ENCODE results near the gene HDHD3. TPM values are rescaled to one million over a fixed set of nuclear protein-coding genes. Genes with fewer than 3 reads are reported as not detected.

HDHD3 gene
- total RNA-seq, 1 donor from 2014 or later, result 10.7 TPM

DNA sequence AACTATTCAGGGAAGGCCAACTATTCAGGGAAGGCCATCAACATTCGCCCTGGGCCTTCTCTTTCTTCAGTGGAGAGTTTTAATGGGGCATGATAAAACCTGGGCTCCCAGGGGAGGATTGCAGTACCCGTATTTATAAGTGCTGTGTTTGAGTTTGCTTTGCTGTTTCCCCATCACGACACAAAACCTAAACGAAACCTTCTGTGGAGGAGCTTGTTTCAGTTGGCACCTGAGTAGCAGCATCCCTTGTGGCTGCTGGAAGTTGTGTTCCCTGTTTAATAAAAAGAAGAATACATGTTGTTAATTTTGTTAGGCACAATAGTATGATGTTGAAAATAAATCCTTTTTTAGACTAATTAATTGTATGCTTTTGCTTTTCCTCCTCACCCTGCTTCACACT lies 45.0 kb downstream of the HDHD3 start:
- TF ChIP-seq, protein P1, sequence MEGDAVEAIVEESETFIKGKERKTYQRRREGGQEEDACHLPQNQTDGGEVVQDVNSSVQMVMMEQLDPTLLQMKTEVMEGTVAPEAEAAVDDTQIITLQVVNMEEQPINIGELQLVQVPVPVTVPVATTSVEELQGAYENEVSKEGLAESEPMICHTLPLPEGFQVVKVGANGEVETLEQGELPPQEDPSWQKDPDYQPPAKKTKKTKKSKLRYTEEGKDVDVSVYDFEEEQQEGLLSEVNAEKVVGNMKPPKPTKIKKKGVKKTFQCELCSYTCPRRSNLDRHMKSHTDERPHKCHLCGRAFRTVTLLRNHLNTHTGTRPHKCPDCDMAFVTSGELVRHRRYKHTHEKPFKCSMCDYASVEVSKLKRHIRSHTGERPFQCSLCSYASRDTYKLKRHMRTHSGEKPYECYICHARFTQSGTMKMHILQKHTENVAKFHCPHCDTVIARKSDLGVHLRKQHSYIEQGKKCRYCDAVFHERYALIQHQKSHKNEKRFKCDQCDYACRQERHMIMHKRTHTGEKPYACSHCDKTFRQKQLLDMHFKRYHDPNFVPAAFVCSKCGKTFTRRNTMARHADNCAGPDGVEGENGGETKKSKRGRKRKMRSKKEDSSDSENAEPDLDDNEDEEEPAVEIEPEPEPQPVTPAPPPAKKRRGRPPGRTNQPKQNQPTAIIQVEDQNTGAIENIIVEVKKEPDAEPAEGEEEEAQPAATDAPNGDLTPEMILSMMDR (IDR thresholded peaks at IDR 0.05), result no peak
- H3K27ac Mint-ChIP-seq (ENCODE audit: unreplicated experiment), result no peak overlapping the region
- peaks cover 1% of the 10 kb centered on the region for H3K36me3 Mint-ChIP-seq (ENCODE audit: low read depth)
- no peaks in the 10 kb centered on the region for H3K27me3 Mint-ChIP-seq (ENCODE audit: low read depth)
- H3K4me3 Mint-ChIP-seq (ENCODE audit: unreplicated experiment), result no peak overlapping the region
- DNase-seq (ENCODE audit: low spot score), result no peak
- H3K9me3 Mint-ChIP-seq (ENCODE audit: low read depth), result no peaks in the 10 kb centered on the region
- H3K4me1 Mint-ChIP-seq (ENCODE audit: low read depth), result no peaks in the 10 kb centered on the region

DNA sequence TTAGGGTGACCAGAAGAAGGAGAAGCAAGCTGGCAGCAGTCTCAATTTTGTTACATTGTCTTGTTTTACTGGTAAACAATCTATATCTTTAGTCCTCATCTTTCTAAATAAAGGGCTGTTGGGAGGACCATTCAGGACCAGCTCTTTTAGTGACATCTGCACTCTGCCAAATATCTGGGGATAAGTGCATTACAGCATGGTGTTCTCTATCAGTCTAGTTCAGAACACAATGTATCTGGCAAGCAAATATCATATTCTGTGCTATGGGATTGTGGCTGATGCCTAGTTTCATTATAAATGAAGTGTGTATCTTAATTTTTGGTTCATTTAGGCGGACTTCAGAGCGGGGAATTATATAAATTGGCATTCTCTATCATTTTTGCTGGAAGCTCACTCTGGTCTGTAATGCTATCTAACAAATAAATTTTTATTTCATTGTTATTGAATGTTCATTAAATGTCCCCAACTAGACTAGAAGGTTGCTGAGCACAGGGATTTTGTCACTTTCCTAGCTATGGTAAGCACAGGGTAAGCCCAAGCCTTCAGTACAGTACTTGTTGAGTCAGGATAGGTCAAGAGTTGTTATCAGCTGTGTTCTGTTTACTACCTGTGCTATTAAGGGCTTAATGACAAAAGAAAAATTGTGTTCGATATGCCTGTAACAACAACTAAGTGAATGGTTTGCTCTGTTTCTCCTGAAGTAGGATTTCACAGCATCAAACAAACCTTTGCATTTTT lies 48.6 kb downstream of the HDHD3 start:
- no peaks in the 10 kb centered on the region for H3K9me3 Mint-ChIP-seq (ENCODE audit: low read depth)
- TF ChIP-seq, protein P1 (IDR thresholded peaks at IDR 0.05), result no peak
- H3K27ac Mint-ChIP-seq (ENCODE audit: unreplicated experiment), result no peak overlapping the region
- H3K36me3 Mint-ChIP-seq (ENCODE audit: low read depth), result peaks cover 3% of the 10 kb centered on the region
- no peak for DNase-seq (ENCODE audit: low spot score)
- no peaks in the 10 kb centered on the region for H3K27me3 Mint-ChIP-seq (ENCODE audit: low read depth)
- no peaks in the 10 kb centered on the region for H3K4me1 Mint-ChIP-seq (ENCODE audit: low read depth)
- no peak overlapping the region for H3K4me3 Mint-ChIP-seq (ENCODE audit: unreplicated experiment)

DNA sequence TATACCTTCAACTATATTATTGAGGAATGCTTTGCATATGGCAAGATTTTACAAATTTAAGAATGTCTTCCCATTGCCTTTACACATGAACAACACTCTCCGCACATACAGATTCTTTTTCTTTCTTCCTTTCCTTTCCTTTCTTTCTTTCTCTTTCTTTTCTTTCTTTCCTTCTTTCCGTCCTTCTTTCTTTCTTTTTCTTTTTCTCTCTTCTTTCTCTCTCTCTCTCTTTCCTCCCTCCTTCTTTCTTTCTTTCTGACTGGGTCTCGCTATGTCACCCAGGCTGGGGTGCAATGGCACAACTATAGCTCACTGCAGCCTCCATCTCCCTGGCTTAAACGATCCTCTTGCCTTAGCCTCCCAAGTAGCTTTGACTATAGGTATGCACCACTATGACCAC lies 50.6 kb downstream of the HDHD3 start:
- Mint-ChIP-seq H3K4me1 (ENCODE audit: low read depth) (no peaks in the 10 kb centered on the region), H3K27me3 (ENCODE audit: low read depth) (peaks cover 2% of the 10 kb centered on the region), H3K36me3 (ENCODE audit: low read depth) (peaks cover 2% of the 10 kb centered on the region), H3K27ac (ENCODE audit: unreplicated experiment) (no peak overlapping the region), H3K4me3 (ENCODE audit: unreplicated experiment) (no peak overlapping the region), H3K9me3 (ENCODE audit: low read depth) (no peaks in the 10 kb centered on the region)
- TF ChIP-seq, protein P1 (IDR thresholded peaks at IDR 0.05), result no peak
- no peak for DNase-seq (ENCODE audit: low spot score)

Other genes with a start within 250 kb of the HDHD3 start
- 4.2 to 6.1 TPM (median 5.8 TPM) in 3 replicates for gene SLC31A2, start 226.0 kb downstream of the HDHD3 start, total RNA-seq
- 26.0 to 33.6 TPM (median 27.6 TPM) in 3 replicates for gene FKBP15, start 155.7 kb downstream of the HDHD3 start, total RNA-seq
- 30.9 to 39.6 TPM (median 38.6 TPM) in 3 replicates for gene SLC31A1, start 155.4 kb downstream of the HDHD3 start, total RNA-seq
- 18.8 to 25.4 TPM (median 20.1 TPM) in 3 replicates for gene CDC26, start 101.4 kb downstream of the HDHD3 start, total RNA-seq
- gene PRPF4, start 101.3 kb downstream of the HDHD3 start, total RNA-seq, result 18.2 to 23.7 TPM (median 20.8 TPM) in 3 replicates
- gene RNF183, start 73.6 kb downstream of the HDHD3 start, total RNA-seq, result not detected in 3 replicates
- 1.7 to 2.4 TPM (median 1.8 TPM) in 3 replicates for gene WDR31, start 36.7 kb downstream of the HDHD3 start, total RNA-seq
- not detected in 3 replicates for gene BSPRY, start 27.4 kb downstream of the HDHD3 start, total RNA-seq
- gene ALAD, start 24.3 kb upstream of the HDHD3 start, total RNA-seq, result 21.8 to 33.0 TPM (median 22.6 TPM) in 3 replicates
- gene POLE3, start 33.7 kb upstream of the HDHD3 start, total RNA-seq, result 28.4 to 41.7 TPM (median 29.5 TPM) in 3 replicates
- gene C9orf43, start 33.8 kb upstream of the HDHD3 start, total RNA-seq, result 0.19 to 0.37 TPM in 2 of 3 replicates, not detected in the other
- 33.8 to 58.2 TPM (median 55.2 TPM) in 3 replicates for gene RGS3, start 86.7 kb upstream of the HDHD3 start, total RNA-seq